ENCODE results near the gene TARP.
"Not testable (repeated sequence)": the region's sequence is repeated elsewhere in the genome, so short reads cannot be mapped to it uniquely, and the experiment has no call there.

TARP gene

DNA sequence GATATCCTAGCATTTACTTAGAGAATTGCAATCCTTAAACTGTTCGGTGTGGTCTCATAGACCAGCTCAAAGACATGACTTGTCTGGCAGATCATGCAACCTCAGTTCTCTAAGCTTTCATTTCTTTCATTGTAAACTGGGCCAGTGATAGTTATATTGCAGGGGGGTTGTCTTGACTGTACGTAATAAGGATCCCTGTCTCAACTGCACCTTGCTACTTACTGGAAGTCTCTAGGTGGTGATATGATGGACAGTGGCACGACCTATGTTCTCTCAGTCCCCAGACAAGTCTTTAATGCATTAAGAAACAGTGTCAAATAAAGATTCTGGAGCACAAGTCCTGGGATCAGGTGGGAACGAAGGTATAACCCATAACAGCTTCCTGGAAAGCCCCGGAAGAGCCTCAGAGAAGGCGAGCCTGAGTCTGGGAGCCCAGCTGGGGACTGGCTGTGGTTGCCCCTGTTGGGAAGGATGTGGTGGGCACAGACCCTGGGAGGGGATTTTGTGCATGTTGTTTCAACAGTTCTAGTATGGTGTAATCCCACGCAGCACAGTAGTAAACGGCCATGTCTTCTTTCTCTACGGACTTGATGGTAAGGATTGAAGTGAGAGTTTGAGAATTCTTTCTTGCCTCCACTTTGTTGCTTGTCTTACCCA, 26.0 kb upstream of the TARP start:
- no peak for DNase-seq (ENCODE audit: low spot score)

DNA sequence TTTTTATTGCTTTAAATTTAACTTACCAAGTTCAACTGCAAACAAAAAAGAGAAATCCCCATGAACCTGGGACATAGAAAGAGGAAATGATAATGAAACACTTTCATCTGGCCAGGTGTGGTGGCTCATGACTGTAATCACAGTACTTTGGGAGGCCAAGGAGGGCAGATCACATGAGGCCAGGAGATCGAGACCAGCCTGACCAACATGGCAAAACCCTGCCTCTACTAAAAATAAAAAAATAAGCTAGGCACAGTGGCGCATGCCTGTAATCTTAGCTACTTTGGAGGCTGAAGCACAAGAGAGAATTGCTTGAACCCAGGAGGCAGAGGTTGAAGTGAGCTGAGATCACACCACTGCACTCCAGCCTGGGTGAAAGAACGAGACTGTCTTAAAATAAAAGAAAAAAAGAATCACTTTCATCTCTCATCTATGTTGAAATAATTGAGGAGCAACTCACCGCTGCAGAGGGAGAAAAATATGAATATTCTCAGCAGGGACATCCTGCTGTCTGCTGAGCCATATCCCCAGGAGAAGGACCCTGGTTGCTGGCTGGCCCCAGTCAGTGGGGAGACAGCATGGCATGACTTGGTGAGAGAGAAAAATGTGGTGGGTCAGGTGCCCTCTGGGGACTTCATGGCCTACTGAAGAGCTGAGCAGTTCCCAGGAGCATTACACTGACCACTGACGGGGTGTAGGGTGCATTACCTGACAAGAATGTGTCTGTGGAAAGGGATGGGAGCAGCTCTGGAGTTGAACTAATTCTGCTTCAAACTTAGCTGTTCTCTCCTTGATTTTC, 22.8 kb upstream of the TARP start:
- no peak for DNase-seq (ENCODE audit: low spot score)

DNA sequence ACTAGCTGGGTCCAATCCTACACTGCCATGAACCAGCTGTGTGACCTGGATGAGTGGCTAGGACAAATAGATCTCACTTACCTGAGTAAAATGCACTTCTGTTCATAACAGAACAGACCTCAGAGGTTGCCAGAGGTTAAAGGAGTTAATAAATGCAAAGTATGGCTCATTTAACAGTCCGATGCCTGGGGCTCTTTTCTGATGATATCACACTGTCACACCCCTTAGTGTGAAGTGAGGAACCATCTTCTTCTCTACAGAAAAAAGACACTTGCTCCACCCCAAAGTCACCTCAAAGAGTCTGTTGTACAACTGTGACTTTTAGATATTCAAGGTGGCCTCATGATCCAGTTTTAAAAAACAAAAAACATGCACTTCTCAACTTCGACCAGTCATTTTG, 21.5 kb upstream of the TARP start:
- DNase-seq (ENCODE audit: low spot score), result no peak

DNA sequence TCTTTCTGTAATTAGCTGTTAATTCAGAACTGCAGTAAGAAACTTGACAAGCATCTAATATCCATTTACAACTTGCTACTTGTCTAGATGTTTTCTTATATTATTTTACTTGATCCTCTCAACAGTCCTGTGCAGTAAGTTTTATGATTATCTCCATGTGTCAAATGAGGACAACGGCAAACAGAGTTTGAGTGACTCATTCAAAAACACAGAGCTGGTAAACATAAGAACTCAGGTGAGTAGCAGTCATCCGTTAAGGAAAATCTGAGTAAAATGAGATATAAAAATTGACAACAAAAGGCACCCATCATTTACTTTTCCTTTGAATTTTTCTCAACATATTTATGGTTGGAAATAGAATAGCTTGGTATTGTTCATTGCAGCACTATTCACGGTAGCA, 19.0 kb upstream of the TARP start:
- DNase-seq (ENCODE audit: low spot score), result no peak

DNA sequence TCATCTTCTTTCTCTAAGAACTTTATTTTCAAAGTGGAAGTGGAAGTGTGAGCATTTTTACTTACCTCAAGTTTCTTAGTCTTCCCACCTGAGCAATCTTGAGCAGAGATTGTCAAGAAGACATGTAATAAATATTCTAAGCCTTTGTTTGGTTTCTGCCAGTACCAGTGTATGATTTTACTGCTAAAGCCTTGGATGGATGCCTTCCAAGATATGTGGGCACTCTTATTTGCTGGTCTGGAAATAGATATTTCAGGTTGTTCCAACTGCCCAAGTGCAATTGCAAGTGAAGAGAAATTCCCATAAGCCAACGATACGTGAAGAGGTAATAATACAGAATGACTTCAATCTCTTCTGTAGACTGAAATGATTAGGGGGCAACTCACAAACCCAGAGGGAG, 18.2 kb upstream of the TARP start:
- DNase-seq (ENCODE audit: low spot score), result no peak

GRCh38 chr7:38291117-38291647, 17.7 kb upstream of the TARP start:
- DNase-seq (ENCODE audit: low spot score), result no peak

DNA sequence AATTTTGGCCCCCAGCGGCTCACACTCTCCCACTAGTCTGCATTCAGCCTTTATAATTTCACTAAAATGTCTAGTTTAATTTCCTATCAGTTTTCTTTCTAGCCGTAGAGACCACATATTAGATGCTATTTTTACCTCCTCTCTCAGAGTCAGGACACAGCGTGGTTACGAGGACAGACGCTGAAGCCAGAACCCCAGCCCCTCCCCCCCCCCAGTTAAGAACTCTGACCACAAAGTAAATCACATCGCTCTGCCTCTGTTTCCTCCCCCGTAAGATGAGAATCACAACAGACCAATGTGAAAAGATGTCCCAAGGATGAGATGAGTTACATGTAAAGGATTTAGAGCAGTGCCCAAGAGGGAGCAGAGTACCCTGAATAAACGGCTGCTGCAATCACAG, 11.1 kb upstream of the TARP start:
- no peak for DNase-seq (ENCODE audit: low spot score)

GRCh38 chr7:38283809-38284208, 10.4 kb upstream of the TARP start:
- DNase-seq (ENCODE audit: low spot score), result no peak

DNA sequence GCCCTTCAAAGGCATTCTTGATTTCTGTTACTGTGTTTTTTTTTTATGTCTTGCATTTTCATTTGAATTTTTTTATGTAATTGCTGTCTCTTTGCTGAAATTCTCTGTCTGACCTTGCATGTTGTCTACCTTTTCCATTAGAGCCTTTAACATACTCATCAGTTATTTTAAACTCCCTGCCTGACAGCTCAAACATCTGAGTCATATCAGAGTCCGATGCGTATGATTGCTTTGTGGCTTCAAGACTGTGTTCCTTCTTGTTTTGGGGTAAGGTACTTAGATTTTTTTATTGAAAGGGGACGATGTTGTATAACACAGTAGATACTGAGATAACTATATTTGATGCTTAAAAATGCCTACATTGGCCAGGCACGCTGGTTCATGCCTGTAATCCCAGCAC, 9.7 kb upstream of the TARP start:
- no peak for DNase-seq (ENCODE audit: low spot score)

- DNase-seq (ENCODE audit: low spot score), result no peak
Measured at GRCh38 chr7:38282081-38282480, 8.6 kb upstream of the TARP start.

DNA sequence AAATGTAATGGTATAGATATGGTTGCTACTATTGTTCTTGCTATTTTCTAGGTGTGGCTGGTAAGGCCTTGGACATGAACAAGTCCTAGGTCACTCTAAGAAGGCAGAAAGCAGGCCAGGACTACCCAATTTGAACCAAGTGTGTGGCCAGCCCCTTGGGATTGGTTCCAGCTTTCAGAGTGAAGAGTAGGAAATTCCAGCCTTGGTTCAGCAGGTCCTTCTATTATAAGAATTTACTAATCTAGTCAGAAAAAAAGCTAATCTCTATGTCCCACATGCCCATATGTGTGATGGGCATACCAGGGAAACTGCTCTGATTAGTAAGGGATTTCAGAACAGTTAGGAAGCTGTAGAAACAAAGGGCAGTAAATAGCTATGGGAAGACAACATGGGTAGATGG, 7.8 kb upstream of the TARP start:
- no peak for DNase-seq (ENCODE audit: low spot score)

DNA sequence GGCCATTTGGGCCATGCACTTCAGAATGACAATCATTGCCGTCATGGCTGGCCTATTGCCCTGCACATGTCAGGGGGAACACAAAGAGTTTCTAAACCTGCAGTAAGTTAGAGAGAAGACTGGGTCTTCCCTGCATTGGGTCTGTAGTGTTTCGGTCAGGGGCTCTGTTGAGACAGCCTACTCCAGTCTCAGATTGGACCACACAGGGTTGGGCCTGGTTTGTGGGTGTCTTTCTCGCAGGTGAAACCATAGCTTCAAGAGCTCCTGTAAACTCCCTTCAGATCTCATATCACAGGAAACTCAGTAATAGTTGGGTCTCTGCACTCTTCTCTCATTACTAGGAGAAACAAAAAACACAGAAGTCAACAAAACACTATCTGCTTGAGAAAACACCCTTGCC, 7.3 kb upstream of the TARP start:
- no peak for DNase-seq (ENCODE audit: low spot score)

- no peak for DNase-seq (ENCODE audit: low spot score)
Measured at GRCh38 chr7:38280000-38280399, 6.6 kb upstream of the TARP start.

- no peak for DNase-seq (ENCODE audit: low spot score)
Measured at GRCh38 chr7:38276096-38276877, 2.9 kb upstream of the TARP start.

- no peak for DNase-seq (ENCODE audit: low spot score)
Measured at GRCh38 chr7:38274927-38275620, 1.6 kb upstream of the TARP start.

- DNase-seq (ENCODE audit: low spot score), result no peak
Measured at GRCh38 chr7:38274486-38274885, 1.1 kb upstream of the TARP start.

DNA sequence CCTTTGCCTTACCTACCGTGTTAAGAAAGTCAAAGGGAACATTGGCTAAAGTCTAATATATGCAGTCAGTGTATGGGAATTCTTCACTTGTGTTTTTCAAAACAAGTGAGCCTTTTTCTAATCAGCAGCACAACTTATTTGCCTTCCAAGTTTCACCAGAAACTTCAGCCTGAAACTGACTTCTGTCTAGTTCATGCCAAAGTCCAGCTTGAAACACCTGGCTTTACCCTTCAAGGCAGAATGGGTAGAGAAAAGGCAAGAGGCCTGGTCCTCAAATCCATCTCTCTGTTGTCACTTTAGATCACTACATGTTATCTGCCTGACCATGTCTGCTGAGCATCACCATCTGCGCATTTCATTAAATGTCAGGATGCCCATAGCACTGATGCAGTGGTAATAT, 3.0 kb downstream of the TARP start:
- not testable (repeated sequence) for DNase-seq (ENCODE audit: low spot score)

DNA sequence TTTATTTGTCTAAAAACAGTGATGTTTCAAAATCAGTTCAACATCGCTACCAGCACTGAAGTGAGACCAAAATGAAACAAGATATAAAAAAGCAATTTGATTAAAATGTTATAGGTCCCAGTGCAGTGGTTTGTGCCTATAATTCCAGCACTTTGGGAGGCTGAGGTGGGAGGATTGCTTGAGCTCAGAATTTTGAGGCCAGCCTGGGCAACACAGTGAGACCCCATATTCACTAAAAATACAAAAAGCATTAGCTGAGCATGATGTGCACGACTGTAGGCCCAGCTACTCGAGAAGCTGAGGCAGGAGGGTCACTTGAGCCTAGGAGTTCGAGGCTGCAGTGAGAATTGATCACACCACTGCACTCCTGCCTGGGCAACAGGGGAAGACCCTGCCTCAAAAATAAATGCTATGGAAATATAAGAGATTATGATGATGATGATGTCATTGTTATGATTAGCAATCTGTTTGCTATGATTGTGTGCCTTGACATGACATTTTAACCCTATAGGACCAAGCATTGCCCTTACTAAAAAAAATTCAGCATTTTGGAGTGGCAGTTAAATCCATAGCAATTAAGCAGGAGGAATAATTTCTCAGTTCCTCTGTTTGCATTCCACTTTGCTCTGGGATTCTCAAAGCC, 3.6 kb downstream of the TARP start:
- DNase-seq (ENCODE audit: low spot score), result not testable (repeated sequence)

DNA sequence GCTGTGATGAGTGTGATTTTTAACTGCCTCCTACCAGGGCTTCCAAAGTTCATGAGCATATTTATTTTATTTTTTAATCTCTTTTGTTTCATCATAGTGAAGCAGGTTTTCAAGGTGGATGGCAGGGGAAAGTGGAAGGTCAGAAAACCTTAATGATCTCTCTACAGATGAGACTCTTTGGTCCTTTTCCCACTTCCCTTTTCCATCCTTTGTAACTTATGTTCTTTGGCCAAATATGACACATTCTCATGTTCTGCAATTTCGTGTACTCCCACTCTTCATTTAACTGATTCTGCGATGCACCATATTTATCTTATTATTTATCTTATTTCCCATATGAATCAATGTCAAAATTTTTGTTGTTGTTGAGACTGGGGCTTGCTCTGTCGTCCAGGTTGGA, 7.5 kb downstream of the TARP start:
- DNase-seq (ENCODE audit: low spot score), result not testable (repeated sequence)

GRCh38 chr7:38264602-38265001, 8.8 kb downstream of the TARP start:
- not testable (repeated sequence) for DNase-seq (ENCODE audit: low spot score)

DNA sequence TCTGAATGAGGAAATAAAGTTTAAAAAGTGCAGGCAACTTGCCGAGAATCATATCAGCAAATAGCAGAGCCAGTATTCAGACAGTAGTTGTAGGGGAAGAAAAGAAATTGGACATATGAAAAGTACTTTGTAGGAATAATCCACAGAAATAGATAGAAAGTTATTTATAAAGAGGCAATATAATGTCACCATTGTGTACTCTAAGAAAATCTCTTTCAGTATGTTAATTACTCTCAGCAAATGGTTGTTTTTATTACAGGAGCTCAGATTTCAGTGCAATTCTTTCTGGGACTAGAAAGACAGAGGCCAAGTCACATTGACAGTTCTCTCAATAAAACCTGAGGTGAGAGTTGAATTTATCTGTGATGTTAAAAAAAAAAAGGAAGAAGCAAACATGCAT, 10.2 kb downstream of the TARP start:
- not testable (repeated sequence) for DNase-seq (ENCODE audit: low spot score)

GRCh38 chr7:38262545-38262944, 10.9 kb downstream of the TARP start:
- no peak for DNase-seq (ENCODE audit: low spot score)

Data from kidney capillary endothelial cell (primary cell).